HepG2 (cell line): ENCODE data around the gene SCYL1. TPM values are rescaled to one million over a fixed set of nuclear protein-coding genes. Genes with fewer than 3 reads are reported as not detected.

Source experiments
- BORCS8-MEF2B ChIP-seq: sonication (generic); formaldehyde crosslinking; IDR thresholded peaks from 2 replicates; pipeline ENCODE4 v1.8.0; 2022; ENCODE audit warnings: mild to moderate bottlenecking, missing genetic modification reagents
- MEF2D ChIP-seq: sonication (generic); formaldehyde crosslinking; IDR thresholded peaks from 2 replicates; pipeline ENCODE4 v1.5.1; 2020; ENCODE audit warnings: mild to moderate bottlenecking, missing genetic modification reagents
- TMF1 ChIP-seq: sonication (generic); formaldehyde crosslinking; IDR thresholded peaks from 2 replicates; pipeline ENCODE4 v1.8.1; 2022; ENCODE audit warnings: low read depth, missing genetic modification reagents
- ZHX2 ChIP-seq, 2 experiments: sonication (generic) in 1 of 2; formaldehyde crosslinking in 1 of 2; IDR thresholded peaks; 2 replicates each; pipeline versions ENCODE4 v1.6.1 to v1.9.0; 2014 to 2022; ENCODE audit warnings: antibody characterized with exemption in 1 of 2, borderline replicate concordance in 1 of 2, inconsistent platforms in 1 of 2, low read depth in 1 of 2, missing genetic modification reagents in 1 of 2
- ZMYM2 ChIP-seq: sonication (generic); formaldehyde crosslinking; IDR thresholded peaks from 2 replicates; pipeline ENCODE4 v1.8.0; 2022; ENCODE audit warnings: mild to moderate bottlenecking, missing genetic modification reagents
- ZNF383 ChIP-seq: sonication (generic); formaldehyde crosslinking; IDR thresholded peaks from 2 replicates; pipeline ENCODE4 v1.4.0; 2020; ENCODE audit warnings: missing genetic modification reagents, mild to moderate bottlenecking, borderline replicate concordance
- ZNF784 ChIP-seq: sonication (generic); formaldehyde crosslinking; IDR thresholded peaks from 2 replicates; pipeline ENCODE4 v1.5.1; 2020; ENCODE audit warnings: missing genetic modification reagents, mild to moderate bottlenecking, borderline replicate concordance
- polyA plus RNA-seq, 8 experiments: library from polyadenylated mRNA; depleted of rRNA in 3 of 8; stranded (reverse) in 7 of 8; unstranded in 1 of 8; fragments of >200 nt; fragmentation: Illumina TruSeq in 4 of 8; extraction: Trizol in 4 of 8; gene quantifications; 2 replicates each; pipeline versions ENCODE4 v1.2.1 to v1.2.3, GENCODE V29; 2011 to 2016; ENCODE audit warnings: low read depth in 4 of 8, missing spikeins in 1 of 8, mixed read lengths in 1 of 8; ENCODE audit not compliant: insufficient read depth in 1 of 8
- total RNA-seq, 5 experiments: library from RNA; depleted of rRNA; stranded (reverse); fragments of >200 nt; fragmentation: Illumina TruSeq; extraction: Trizol; gene quantifications; 2 replicates each; pipeline ENCODE4 v1.2.3, GENCODE V29; 2016; ENCODE audit warnings: low read depth in 1 of 5
- TF ChIP-seq, protein P1 (sequence below): sonication (generic); formaldehyde crosslinking; IDR thresholded peaks from one replicate; pipeline ENCODE4 v1.5.1; 2020; ENCODE audit warnings: mild to moderate bottlenecking, missing genetic modification reagents; ENCODE audit errors: not compliant biosample characterization
- TF ChIP-seq, protein P2 (sequence below): sonication (generic); formaldehyde crosslinking; IDR thresholded peaks from 2 replicates; pipeline ENCODE4 v1.5.0; 2020; ENCODE audit warnings: missing genetic modification reagents

Gene SCYL1
- total and polyA plus RNA-seq, 2 of the 13 experiments (the other 11 are each of a cell fraction or from before 2014, with no cell fraction given) = 65.9 to 103 TPM

DNA sequence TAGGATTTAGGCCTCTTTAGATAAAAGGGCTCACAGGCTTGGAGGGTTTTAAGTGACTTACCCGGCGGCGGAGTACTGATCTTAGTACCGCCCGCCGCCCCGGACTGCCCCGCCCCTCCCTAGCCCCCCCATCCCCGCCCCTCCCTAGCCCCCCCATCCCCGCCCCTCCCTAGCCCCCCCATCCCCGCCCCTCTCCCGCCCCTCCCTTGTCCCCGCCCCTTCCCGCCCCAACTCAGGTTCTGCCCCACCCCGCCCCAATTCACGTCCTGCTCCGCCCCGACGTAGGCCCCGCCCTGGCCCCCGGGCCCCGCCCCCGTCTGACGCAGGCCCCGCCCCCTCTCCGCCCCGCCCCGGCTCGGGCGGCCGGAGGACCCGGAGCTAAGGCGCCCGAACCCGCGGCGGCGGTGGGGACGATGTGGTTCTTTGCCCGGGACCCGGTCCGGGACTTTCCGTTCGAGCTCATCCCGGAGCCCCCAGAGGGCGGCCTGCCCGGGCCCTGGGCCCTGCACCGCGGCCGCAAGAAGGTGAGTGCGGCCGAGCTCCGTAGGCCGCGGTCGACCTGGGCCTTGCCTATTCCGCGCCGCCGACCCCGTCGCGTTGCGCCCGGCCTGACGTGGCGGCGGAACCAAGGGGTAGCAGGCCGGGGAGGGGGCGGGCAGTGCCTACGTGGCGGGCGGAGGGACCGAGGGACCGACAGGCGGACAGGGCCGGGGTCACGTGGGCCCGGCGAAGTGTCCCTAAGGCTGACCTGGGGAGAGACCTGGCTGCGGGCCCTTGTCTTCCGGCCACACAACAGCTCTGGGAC is at the start of gene SCYL1 (continued):
- TF ChIP-seq ZHX2 (IDR thresholded peaks at IDR 0.05; ENCODE audit: low read depth) (no peak), ZHX2 (CRISPR knock-in tag; IDR thresholded peaks at IDR 0.05; ENCODE audit: borderline replicate concordance) (peak; percentile 68; the same call in 1 of the 2 replicates), BORCS8-MEF2B (CRISPR knock-in tag) (peak; percentile 77; the same call in 1 of the 2 replicates), ZMYM2 (CRISPR knock-in tag) (no peak), ZNF383 (CRISPR knock-in tag) (no peak), MEF2D (CRISPR knock-in tag) (no peak), ZNF784 (peak; percentile 74), TMF1 (CRISPR knock-in tag) (no peak)
- TF ChIP-seq, protein P1, sequence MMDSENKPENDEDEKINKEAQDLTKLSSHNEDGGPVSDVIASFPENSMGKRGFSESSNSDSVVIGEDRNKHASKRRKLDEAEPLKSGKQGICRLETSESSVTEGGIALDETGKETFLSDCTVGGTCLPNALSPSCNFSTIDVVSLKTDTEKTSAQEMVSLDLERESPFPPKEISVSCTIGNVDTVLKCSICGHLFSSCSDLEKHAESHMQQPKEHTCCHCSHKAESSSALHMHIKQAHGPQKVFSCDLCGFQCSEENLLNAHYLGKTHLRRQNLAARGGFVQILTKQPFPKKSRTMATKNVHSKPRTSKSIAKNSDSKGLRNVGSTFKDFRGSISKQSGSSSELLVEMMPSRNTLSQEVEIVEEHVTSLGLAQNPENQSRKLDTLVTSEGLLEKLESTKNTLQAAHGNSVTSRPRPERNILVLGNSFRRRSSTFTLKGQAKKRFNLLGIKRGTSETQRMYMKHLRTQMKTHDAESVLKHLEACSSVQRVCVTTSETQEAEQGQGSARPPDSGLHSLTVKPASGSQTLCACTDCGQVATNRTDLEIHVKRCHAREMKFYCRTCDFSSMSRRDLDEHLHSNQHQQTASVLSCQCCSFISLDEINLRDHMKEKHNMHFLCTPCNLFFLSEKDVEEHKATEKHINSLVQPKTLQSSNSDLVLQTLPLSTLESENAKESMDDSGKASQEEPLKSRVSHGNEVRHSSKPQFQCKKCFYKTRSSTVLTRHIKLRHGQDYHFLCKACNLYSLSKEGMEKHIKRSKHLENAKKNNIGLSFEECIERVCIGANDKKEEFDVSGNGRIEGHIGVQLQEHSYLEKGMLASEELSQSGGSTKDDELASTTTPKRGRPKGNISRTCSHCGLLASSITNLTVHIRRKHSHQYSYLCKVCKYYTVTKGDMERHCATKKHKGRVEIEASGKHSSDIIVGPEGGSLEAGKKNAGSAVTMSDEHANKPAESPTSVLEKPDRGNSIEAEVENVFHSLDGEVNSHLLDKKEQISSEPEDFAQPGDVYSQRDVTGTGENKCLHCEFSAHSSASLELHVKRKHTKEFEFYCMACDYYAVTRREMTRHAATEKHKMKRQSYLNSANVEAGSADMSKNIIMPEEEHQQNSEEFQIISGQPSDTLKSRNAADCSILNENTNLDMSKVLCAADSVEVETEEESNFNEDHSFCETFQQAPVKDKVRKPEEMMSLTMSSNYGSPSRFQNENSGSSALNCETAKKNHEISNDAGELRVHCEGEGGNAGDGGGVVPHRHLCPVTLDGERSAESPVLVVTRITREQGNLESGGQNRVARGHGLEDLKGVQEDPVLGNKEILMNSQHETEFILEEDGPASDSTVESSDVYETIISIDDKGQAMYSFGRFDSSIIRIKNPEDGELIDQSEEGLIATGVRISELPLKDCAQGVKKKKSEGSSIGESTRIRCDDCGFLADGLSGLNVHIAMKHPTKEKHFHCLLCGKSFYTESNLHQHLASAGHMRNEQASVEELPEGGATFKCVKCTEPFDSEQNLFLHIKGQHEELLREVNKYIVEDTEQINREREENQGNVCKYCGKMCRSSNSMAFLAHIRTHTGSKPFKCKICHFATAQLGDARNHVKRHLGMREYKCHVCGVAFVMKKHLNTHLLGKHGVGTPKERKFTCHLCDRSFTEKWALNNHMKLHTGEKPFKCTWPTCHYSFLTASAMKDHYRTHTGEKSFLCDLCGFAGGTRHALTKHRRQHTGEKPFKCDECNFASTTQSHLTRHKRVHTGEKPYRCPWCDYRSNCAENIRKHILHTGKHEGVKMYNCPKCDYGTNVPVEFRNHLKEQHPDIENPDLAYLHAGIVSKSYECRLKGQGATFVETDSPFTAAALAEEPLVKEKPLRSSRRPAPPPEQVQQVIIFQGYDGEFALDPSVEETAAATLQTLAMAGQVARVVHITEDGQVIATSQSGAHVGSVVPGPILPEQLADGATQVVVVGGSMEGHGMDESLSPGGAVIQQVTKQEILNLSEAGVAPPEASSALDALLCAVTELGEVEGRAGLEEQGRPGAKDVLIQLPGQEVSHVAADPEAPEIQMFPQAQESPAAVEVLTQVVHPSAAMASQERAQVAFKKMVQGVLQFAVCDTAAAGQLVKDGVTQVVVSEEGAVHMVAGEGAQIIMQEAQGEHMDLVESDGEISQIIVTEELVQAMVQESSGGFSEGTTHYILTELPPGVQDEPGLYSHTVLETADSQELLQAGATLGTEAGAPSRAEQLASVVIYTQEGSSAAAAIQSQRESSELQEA (CRISPR knock-in tag) = peak; percentile 65
- TF ChIP-seq, protein P2, sequence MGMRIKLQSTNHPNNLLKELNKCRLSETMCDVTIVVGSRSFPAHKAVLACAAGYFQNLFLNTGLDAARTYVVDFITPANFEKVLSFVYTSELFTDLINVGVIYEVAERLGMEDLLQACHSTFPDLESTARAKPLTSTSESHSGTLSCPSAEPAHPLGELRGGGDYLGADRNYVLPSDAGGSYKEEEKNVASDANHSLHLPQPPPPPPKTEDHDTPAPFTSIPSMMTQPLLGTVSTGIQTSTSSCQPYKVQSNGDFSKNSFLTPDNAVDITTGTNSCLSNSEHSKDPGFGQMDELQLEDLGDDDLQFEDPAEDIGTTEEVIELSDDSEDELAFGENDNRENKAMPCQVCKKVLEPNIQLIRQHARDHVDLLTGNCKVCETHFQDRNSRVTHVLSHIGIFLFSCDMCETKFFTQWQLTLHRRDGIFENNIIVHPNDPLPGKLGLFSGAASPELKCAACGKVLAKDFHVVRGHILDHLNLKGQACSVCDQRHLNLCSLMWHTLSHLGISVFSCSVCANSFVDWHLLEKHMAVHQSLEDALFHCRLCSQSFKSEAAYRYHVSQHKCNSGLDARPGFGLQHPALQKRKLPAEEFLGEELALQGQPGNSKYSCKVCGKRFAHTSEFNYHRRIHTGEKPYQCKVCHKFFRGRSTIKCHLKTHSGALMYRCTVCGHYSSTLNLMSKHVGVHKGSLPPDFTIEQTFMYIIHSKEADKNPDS = no peak; the same call in 1 of the 2 replicates
